Left ventricle myocardium superior (tissue), 1 donor: Measurements from ENCODE around the gene IRAK1. TPM values are rescaled to one million over a fixed set of nuclear protein-coding genes. Genes with fewer than 3 reads are reported as not detected.
A peak's percentile ranks its signal among the peaks of the same experiment; 100 is the strongest.

Source experiments
- ATAC-seq: fragments of 200-7000 bp; cut with Tn5 transposase; one replicate; pipeline ENCODE4 v1.9.1; 2020; ENCODE audit warnings: mild to moderate bottlenecking, moderate library complexity
- DNase-seq: peaks from one replicate; pipeline ENCODE4 v3.0.0-alpha.2; 2020
- intact Hi-C: fragments of 100-400 bp; cut with micrococcal nuclease; formaldehyde crosslinking; loops from one replicate; pipeline ENCODE4 v1.11.0; 2022
- long read RNA-seq: library from polyadenylated mRNA; unstranded; transcript quantifications from one replicate; pipeline ENCODE4 v2.0.0, GENCODE V29; 2021
- total RNA-seq: library from RNA; stranded (reverse); fragmentation: NEBNext Ultra II Directional; extraction: Animal tissue kit (Norgen Biotek cat#: 25700); gene quantifications from one replicate; pipeline ENCODE4 v1.2.1, GENCODE V29; 2021
- donor health status: DM: no; HTN: yes; CAD: no; lungs with severe emphysema.

IRAK1 gene
- total RNA-seq: 33.9 TPM
- long read RNA-seq, transcript IRAK1-203 (14 exons, 3,666 nt): major isoform, 34 of 94 reads
- long read RNA-seq, partial matches to known transcripts: 46 of 94 reads
- long read RNA-seq, other reads (novel, unspliced or antisense): 12 of 94 reads

DNA sequence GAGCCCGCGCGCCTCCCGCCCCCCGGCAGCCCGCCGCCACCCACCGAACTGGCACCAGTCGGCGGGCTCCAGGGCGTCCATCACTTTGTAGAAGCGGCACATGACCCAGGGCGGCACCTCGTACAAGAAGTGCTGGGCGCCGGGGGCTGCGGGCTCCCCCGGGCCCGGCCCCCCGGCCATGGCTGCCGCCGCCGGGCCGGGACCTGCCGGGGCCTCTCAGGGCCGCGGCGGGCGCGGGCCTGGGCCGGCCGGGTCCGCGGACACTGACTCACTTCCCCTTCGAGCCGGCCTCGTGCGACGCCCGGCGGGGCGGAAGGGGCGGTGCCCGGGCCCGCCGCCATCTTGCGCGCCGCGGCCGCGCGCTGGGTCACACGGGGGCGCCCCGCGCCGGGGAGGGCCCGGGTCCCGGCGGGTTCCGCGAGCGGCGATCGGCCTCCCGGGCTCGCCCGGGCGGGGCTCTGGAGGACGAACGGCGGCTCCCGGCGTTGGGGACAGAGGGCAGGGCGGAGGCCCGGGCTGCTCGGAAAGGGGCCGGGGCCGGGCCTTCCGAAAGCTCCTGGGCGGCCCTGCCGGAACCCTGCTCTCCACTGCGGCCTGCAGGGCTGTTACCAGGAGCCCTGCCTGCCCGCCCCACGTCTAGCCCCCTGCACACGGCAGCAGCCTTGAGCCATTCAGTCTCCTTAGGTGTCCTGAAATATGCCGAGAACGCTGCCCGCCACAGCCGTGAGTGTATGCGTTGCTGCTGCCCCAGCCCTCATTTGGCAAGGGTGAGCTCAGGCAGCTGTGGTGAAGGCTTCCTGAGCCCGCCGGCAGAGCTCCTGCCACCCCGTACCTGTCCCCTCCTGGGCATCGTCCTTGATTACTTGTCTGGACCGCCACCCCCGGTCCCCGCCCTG is at the start of gene IRAK1:
IRAK1 (minus strand) TSS at position 270 of the 896 bp plus-strand sequence; CDS start at position 180, 90 bp downstream.
- ATAC-seq (peak; percentile 90), DNase-seq (peak; percentile 78)
- intact Hi-C loops: no loop called here

DNA sequence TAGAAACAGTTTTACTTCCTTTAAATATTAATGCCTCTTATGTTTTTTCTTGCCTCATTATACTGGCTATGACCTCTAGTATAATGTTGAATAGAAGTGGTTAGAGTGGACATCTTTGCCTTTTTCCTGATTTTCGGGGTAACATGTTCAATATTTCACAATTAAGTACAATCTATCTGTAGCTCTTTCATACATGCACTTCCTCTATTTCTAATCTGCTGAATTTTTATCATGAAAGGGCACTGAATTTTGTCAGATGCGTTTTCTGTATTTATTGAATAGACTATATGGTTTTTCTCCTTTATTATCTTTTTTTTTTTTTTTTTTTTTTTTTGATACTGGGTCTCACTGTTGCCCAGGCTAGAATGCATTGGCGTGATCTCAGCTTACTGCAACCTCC is 48.9 kb upstream of the IRAK1 start:
- no peak for ATAC-seq
- DNase-seq: no peak
- intact Hi-C loops: no loop called here

DNA sequence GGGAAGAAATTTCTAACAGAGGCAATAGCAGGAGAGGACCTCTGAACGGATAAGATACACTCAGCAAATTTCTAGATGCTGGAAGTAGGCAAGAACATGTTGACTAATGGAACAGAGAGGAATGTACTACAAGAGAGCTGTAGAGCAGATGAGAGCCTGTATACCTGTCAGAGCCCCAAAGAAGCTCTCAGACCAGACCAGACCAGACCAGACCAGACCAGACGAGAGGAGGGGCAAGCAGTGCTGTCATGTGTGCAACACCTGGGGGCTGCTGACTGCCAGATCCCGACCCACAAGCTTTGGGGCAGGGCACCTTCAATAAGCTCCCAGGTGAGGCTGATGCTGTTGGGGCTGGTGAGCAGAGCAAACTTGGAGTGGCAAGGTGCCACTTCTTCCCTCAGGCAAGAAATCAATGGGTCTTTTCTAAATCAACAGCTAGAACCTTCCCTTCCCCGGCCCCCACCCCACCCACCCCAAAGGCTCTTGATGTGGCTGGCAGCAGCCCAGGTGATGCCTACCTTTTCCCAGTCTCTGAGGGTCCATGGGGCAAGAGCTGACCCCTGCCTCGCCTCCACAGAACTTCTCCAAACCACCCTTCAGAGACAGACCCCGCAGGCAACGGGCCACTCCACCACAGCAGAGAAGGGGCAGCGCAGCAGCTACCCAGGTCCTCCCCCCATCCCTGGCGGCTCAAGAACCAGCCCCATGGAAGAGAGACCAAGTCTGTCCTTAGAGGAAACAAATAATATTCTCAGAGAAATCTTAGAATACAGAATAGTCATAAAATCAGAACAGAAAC is 45.1 kb upstream of the IRAK1 start:
- DNase-seq (no peak), ATAC-seq (no peak)
- intact Hi-C loops: no loop called here

DNA sequence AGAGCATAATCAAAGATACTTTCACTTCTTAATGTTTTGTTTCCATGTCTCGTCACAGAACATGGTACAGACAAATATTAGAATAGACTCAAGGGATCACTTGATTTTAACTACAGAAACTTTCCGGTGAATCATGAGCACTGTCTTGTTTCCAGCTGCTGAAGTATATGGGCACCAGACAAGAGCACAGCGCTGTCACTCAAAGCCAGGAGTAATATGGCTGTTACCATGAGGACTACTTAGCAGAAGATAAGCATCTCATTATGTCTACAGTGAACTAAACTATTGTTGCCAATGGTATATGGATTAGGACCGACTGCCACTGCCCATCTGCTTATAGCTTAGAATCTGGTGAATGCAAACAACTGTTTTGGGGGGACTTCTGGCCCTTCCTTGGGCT is 43.5 kb upstream of the IRAK1 start:
- intact Hi-C loops: no loop called here
- DNase-seq (no peak), ATAC-seq (peak; percentile 13)

DNA sequence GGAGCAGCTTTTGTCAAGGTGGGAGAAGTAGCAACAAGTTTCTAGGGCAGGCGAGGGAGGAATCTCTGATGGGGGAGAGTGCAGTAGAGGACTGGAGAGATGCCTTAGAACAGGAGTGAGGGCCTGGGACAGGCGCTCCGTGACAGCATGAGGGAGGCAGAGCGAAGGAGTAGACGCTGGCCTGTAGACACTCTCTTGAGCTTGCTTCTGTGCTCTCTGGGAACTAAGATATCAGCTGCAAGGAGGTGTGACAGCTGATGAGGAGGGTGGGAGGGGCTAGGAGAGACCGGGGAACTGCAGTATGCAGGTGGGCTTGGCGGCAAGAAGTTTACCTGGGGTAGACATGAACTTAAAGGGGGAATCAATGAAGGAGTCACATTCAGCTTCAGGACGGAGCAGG is 42.1 kb upstream of the IRAK1 start:
- intact Hi-C loops: no loop called here
- DNase-seq: no peak
- peak; percentile 9 for ATAC-seq

DNA sequence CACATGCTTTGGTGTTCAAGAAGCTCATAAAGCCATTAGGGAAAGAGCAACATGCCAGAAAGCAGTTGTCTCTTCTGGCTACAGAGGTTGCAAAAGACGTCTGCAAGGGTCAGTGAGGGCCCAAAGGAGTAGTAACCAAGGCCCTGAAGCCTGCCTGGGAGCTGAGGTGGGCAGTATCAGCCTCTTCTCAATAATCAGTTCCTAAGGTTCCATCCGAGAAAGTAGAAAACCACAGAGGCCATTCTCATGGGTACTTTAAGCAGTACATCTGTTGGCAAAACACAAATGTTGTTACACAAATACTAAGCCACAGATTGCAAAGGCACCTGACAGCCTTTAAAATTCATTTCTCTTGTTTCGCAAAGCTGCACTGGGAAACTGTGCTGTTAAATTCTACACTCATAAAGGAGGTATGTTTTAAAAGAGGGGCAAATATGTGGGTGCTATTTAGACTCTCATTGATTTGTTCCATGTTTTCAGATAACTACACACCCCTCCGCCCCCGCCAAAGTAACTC is 40.1 kb upstream of the IRAK1 start:
- intact Hi-C loops: no loop called here
- DNase-seq (no peak), ATAC-seq (no peak)

DNA sequence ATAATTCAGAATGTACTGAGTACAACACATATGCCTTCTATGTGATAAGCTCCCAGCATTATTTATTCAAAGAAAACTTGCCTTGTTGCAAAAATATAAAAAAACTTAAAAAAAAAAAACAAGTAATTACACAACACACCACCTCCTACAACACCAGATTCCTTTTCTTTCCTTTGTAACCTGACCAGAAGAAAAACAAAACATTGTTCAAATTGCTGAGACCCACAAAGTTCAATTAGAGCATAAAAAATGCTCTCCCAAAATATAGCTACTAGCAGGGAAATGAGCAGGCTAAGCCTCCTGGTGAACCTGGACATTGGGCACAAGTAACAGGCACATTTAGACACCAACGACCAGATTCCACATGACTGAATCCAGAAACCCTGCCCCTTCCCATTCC is 39.5 kb upstream of the IRAK1 start:
- intact Hi-C loops: no loop called here
- no peak for DNase-seq
- ATAC-seq: no peak

DNA sequence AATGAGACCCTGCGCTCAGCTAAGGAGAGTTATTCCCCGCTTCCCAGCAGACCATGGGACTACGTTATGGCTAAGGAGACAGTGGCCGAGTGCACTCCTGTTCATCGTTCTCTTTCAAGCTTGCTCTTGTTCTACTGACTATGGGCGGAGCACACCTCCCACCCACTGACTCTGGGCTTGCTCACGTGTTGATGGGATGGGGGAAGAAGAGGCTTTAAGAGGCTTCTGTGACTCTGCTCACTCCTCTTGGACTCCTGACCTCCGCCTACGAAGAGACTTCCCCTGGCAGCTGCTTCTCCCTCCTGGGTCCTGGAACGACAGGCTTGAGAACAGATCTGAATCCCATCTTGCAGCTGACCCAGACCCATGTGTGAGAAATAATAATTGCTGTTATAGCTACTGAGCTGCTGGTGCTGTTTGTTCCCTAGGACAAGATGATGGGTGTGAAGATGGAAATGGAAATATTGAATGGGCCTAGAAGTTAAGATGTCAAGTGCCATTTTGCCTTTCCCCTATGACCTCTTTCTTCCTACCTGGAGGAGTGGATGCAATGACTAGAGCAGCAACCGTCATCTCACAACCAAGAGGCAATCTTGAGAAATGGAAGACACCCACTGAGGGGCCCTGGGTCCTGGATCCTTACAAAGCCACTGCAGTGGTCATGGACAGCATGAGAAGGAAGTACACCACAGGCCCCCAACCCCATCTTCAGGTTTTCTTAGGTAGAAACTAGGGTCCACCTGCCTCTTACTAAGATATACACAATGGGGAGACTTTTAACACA is 38.7 kb upstream of the IRAK1 start:
- intact Hi-C loops: no loop called here
- DNase-seq (no peak), ATAC-seq (no peak)

DNA sequence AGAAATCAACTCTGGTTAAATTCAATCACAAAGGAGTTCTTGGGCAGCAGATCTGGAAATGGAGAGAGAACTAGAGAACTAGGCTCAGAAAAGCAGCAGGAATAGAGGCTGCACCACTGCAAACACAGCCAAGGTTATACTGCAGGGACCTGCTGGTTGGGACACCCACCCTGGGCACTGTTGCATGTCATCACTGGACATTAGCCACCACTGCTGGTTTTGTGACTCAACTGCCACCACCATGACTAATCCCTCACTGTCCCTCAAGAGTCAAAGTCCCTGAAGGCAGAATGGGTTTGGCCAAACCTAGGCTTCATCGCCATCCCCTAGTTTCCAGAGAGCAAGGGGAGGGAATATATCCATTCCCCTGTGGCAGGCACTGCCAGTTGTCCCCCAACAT is 38.1 kb upstream of the IRAK1 start:
- ATAC-seq (no peak), DNase-seq (no peak)
- intact Hi-C loops: no loop called here

DNA sequence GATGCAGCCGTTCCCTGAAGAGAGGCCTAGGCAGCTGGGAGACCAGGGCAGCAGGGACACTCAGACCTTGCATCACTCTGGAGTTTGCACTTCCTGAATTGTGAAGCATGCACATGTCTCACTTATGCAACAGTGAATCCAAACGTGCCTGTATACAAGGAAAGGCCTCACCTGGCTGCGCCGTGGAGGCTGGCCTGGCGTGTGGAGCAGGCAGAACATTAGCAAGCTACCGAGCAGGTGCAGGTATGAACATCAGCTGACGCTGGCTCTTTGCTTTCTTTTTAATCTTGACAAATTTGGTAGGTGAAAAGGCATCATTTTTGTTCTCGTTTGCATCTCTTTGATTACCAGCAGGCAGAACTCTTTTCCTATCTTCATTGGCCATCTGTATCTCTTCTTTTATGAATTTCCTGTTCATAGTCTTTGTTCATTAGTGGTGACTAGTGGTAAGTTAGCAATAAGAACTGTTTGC is 37.1 kb upstream of the IRAK1 start:
- DNase-seq (no peak), ATAC-seq (peak; percentile 42)

DNA sequence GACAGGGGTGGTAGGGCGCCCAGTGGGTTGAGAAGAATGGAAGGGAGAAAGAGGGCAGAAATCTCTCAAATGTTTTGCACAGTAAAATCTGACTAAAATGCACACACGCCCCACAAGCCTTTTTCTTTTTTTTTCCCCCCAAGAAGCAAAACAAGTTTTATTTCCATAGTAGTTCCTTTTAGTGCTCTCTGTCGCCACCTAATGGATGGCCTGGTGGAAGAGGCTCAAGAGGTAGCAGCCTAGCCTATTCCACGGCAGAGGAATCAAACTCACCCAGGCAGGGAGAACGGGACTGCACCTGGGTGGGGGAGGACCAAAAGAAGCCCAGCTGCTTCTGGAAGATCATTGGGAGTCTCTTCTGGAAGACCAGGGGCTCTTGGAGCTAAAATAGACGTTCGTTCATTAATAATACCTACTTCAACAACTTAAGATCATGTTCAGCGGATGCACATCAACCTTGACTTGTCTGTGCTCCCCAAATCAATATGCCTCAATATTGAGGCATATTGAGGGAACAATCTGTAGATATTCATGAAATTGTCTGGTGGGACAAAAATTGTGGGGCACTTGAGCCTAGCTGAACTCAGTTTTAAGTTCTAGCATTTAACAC is 31.6 kb upstream of the IRAK1 start:
- intact Hi-C loops: no loop called here
- DNase-seq (peak; percentile 68), ATAC-seq (peak; percentile 49)

More for the DNA sequence above, 37.1 kb upstream of the IRAK1 start:
- intact Hi-C loops: no loop called here

DNA sequence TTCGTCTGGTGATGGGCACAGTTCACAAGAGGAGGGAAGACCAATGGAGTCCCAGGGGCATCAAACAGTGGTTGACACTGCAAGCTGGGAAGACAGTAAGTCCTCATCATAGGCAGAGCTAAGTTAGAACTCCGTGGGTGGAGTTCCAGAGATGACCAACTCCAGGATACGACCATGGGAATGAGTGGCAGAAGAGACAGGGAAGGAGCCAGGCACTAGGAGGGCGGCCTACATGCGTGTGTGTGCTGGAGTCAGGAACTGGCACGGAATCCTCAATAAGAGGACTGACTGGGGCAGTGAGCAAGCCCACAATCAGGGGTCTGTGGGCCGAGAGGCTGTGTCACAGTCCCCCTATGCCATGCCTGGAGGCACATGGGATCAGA is 30.4 kb upstream of the IRAK1 start:
- intact Hi-C loops: no loop called here
- ATAC-seq: no peak
- DNase-seq: no peak

DNA sequence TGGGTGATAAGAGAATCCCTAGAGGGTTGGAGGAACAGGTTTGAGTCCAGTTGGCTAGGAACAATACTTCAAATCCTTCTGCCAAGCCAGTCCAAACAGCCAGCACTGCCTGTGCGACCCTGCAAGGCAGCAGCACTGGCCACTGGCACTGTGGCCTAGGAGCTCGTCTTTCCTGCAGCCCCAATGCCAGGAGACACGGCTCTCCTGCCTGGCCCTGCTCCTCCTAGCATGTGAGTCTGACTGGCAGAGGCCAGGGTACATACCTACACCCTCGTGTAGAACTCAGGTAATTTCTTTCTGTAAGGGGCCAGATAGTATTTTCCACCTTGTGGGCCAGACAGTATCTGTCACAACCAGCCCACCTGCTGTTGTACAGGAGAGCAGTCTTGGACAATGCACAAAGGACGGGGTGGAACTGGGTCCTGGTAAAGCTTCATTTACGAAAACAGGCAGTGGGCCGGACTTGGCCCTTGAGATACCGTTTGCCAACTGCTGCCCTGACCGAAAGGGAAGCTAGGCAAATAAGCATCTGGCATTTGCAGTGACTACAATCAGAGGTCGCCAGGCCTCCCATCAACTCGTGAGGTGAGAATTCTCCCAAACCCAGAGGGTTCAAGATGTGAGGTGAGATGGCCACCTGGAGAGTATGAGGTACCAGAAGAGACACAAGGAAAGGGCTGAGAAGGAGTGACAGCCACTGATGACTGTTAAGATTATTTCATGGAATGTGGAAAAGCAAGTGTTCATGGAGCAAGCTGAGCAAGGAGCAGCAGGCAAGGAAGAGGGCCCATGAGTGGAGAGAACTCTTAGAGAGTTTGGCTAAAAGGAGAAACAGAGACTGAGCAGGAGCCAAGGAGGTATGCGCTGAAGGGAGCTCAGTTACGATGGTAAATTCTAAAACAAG is 29.8 kb upstream of the IRAK1 start:
- ATAC-seq (peak; percentile 29), DNase-seq (peak; percentile 37)
- intact Hi-C loops: no loop called here

DNA sequence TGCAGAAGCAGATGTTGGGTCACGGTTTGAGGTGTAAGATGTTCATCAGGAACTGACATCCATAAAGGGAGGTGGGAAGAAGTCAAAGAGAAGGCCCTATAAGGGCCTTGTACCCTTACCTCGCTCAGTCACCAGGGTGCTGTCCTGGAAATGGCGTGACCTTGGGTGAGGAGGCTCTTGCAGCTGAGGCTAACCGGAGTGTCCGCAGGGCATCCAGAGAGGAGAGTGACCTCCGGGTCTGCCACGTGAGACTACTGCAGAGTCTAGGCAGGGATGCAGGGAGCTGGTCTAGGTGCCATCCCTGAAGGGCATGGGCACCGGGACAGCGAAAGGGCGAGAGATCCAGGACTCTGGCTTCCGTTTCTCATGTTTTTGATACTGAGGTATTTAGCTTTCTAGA is 28.7 kb upstream of the IRAK1 start:
- intact Hi-C loops: no loop called here
- no peak for DNase-seq
- peak; percentile 6 for ATAC-seq

DNA sequence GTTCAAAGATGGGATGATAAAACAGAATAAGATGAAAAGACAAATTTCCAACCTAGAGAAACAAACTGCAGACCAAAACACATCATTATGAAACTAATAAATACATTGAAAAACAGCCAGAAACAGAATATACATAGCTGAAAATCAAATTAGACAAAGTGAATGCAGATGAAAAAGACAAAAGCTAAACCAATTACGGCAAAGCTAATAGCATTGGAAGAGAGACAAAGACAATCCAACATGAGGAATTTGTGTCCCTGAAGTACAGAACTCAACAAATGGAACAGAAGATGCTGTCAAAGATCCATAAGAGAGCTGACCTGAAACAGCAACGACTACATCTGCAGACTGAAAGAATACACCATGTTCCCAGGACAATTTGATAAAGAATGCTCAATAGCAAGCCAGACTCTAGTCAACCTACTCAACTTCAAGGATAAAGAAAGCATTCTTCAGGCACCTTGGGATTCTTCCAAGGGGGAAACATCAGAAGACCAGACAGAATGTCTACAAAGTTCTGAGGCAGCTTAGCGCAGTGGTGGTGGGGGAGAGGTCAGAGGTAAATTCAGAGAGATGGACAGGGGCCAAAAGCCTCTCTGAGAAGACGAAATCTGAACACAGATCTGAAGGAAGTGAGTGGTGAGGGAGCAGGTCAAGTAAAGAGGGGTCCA is 27.4 kb upstream of the IRAK1 start:
- DNase-seq: no peak
- intact Hi-C loops: no loop called here
- ATAC-seq: peak; percentile 7

DNA sequence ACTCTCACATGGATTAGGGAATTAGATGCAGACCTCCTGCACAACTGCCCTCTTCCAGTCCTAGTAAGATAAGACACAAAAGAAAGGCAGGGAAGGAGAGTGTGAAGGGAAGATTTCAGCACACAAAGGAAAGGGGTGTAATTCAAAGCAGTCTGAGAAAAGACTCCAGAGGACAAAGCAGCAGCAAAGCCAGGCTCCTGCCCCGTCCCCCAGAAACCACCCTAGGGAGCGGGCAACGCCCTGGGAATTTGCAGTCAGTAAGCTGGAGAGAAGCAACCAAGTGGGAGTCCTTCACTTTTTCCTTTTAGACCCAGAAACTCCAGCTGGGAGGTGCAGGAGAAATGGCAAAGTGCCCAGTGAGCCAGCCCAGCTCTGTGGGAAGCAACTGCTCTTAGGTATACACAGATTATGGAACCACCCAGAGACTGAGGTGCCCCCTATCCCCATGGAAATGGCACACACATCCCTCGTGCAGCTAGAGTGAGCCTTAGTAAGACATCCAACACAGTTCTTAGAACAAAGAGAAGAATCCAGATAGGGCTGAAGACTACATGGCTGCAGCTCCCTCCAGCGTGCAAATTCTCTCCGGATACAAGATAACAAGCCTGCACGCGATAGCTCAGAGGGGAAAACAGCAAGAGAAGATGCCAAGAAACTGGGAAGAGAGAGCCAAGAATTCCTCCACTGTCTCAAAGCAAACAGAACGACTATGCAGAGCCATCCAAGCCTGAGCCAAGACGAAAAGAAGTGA is 26.5 kb upstream of the IRAK1 start:
- intact Hi-C loops: no loop called here
- peak; percentile 75 for ATAC-seq
- peak; percentile 44 for DNase-seq
